Hematopoietic multipotent progenitor cell treated with erythropoietin and hydrocortisone succinate and interleukin-3 and kit ligand, for 15 days (in vitro differentiated cells): ENCODE results near the gene AP3D1.

Source experiments
- DNase-seq: peaks from one replicate; pipeline ENCODE4 v3.0.0-alpha.2; 2015; ENCODE audit warnings: low spot score

AP3D1 gene

GRCh38 chr19:2180881-2181632, 29.7 kb upstream of the AP3D1 start:
- DNase-seq = no peak

- no peak for DNase-seq
Observed at GRCh38 chr19:2180114-2180513, 28.7 kb upstream of the AP3D1 start.

GRCh38 chr19:2179095-2179494, 27.7 kb upstream of the AP3D1 start:
- DNase-seq = no peak

- no peak for DNase-seq
Observed at GRCh38 chr19:2176337-2176994, 25.1 kb upstream of the AP3D1 start.

- DNase-seq = no peak
Observed at GRCh38 chr19:2175742-2176141, 24.4 kb upstream of the AP3D1 start.

GRCh38 chr19:2173767-2174577, 22.6 kb upstream of the AP3D1 start:
- no peak for DNase-seq

- no peak for DNase-seq
Observed at GRCh38 chr19:2173388-2173766, 22.0 kb upstream of the AP3D1 start.

GRCh38 chr19:2171349-2172145, 20.2 kb upstream of the AP3D1 start:
- DNase-seq = peak; percentile 26

GRCh38 chr19:2170987-2171348, 19.6 kb upstream of the AP3D1 start:
- no peak for DNase-seq

- DNase-seq = no peak
Observed at GRCh38 chr19:2170219-2170618, 18.9 kb upstream of the AP3D1 start.

GRCh38 chr19:2168619-2169424, 17.5 kb upstream of the AP3D1 start:
- peak; percentile 86 for DNase-seq

- DNase-seq = no peak
Observed at GRCh38 chr19:2167896-2168618, 16.7 kb upstream of the AP3D1 start.

GRCh38 chr19:2166741-2167738, 15.7 kb upstream of the AP3D1 start:
- DNase-seq = no peak

GRCh38 chr19:2164020-2164998, 12.9 kb upstream of the AP3D1 start:
- DNase-seq = peak; percentile 20

GRCh38 chr19:2160379-2160778, 9.0 kb upstream of the AP3D1 start:
- DNase-seq = no peak

GRCh38 chr19:2157452-2157851, 6.1 kb upstream of the AP3D1 start:
- no peak for DNase-seq

- DNase-seq = no peak
Observed at GRCh38 chr19:2154587-2155075, 3.3 kb upstream of the AP3D1 start.

- DNase-seq = peak; percentile 15
Observed at GRCh38 chr19:2150794-2151338, 500 bp downstream of the AP3D1 start.
